ENCODE results near the gene MAPK8IP1.

GRCh38 chr11:45930951-45931570, 45.6 kb downstream of the MAPK8IP1 start:
- no peak for TF ChIP-seq POLR2A (IDR thresholded peaks at IDR 0.05)
- TF ChIP-seq, protein P1, sequence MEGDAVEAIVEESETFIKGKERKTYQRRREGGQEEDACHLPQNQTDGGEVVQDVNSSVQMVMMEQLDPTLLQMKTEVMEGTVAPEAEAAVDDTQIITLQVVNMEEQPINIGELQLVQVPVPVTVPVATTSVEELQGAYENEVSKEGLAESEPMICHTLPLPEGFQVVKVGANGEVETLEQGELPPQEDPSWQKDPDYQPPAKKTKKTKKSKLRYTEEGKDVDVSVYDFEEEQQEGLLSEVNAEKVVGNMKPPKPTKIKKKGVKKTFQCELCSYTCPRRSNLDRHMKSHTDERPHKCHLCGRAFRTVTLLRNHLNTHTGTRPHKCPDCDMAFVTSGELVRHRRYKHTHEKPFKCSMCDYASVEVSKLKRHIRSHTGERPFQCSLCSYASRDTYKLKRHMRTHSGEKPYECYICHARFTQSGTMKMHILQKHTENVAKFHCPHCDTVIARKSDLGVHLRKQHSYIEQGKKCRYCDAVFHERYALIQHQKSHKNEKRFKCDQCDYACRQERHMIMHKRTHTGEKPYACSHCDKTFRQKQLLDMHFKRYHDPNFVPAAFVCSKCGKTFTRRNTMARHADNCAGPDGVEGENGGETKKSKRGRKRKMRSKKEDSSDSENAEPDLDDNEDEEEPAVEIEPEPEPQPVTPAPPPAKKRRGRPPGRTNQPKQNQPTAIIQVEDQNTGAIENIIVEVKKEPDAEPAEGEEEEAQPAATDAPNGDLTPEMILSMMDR (IDR thresholded peaks at IDR 0.05) = no peak

Data from thyroid gland (tissue), 4 donors.